Upper lobe of left lung (tissue), 6 donors: ENCODE results near the gene N4BP2L2. TPM values are rescaled to one million over a fixed set of nuclear protein-coding genes. Genes with fewer than 3 reads are reported as not detected.

Source experiments
- ATAC-seq, 2 donors: fragments of 200-7000 bp; cut with Tn5 transposase; one replicate each; pipeline ENCODE4 v1.9.1; 2022; ENCODE audit warnings: mild to moderate bottlenecking in 2 of 2, moderate library complexity in 2 of 2; ENCODE audit not compliant: low FRiP score in 2 of 2
- DNase-seq, 2 donors: peaks; one replicate each; pipeline ENCODE4 v3.0.0-alpha.2; 2019 to 2020
- H3K27ac ChIP-seq, 4 donors: fragments of 200-600 bp; sonication (generic); one replicate each; pipeline ENCODE4 v1.5.1; 2016 to 2019
- H3K27me3 ChIP-seq, 4 donors: fragments of 200-600 bp; sonication (generic); one replicate each; pipeline ENCODE4 v1.5.1; 2017 to 2019
- H3K36me3 ChIP-seq, 4 donors: fragments of 200-600 bp; sonication (generic); one replicate each; pipeline ENCODE4 v1.5.1; 2016 to 2019
- H3K4me1 ChIP-seq, 4 donors: fragments of 200-600 bp; sonication (generic); one replicate each; pipeline ENCODE4 v1.5.1; 2018 to 2019
- H3K4me3 ChIP-seq, 4 donors: fragments of 200-600 bp; sonication (generic); one replicate each; pipeline ENCODE4 v1.5.1; 2017 to 2019; ENCODE audit warnings: mild to moderate bottlenecking in 2 of 4, moderate library complexity in 1 of 4
- H3K9me3 ChIP-seq, 4 donors: fragments of 200-600 bp; sonication (generic); one replicate each; pipeline ENCODE4 v1.5.1; 2018 to 2019
- EP300 ChIP-seq, 4 donors: sonication (generic); formaldehyde crosslinking; IDR thresholded peaks; one replicate each; pipeline ENCODE4 v1.5.1; 2017; ENCODE audit warnings: antibody characterized with exemption in 4 of 4, control low read depth in 2 of 4
- POLR2A ChIP-seq, 4 donors: fragments of 450-650 bp; IDR thresholded peaks; one replicate each; pipeline ENCODE4 v1.5.1; 2016 to 2017; ENCODE audit warnings: antibody characterized with exemption in 4 of 4, mild to moderate bottlenecking in 2 of 4
- POLR2AphosphoS5 ChIP-seq, 2 donors: sonication (generic); formaldehyde crosslinking; IDR thresholded peaks; one replicate each; pipeline ENCODE4 v1.5.1; 2017; ENCODE audit warnings: antibody characterized with exemption in 2 of 2
- WGBS, 2 donors: methylation state at CpG; one replicate each; pipeline ENCODE4 v1.1.5; 2017 to 2018; 5-methylcytosine and 5-hydroxymethylcytosine counted together
- total RNA-seq, 6 donors: library from RNA; depleted of rRNA in 4 of 6; stranded (reverse); fragments of >200 nt in 4 of 6; gene quantifications; one replicate each; pipeline versions ENCODE4 v1.1.0 to v1.2.1, GENCODE V29; 2016 to 2021
- TF ChIP-seq, protein P1 (sequence below), 6 experiments: fragments of 450-650 bp in 4 of 6; fragments of 200-600 bp in 2 of 6; sonication (generic) in 2 of 6; IDR thresholded peaks; one replicate each; pipeline ENCODE4 v1.5.1; 2016 to 2019; ENCODE audit warnings: antibody characterized with exemption in 6 of 6
- donor health status: DM: no; HTN: no; CAD: no; lungs with moderate emphysema.
- donor health status: DM: no; HTN: yes; CAD: no; lungs with severe emphysema.

The N4BP2L2 gene
- total RNA-seq, 6 donors from 2014 or later = 93.7 to 583 (median 146) TPM

DNA sequence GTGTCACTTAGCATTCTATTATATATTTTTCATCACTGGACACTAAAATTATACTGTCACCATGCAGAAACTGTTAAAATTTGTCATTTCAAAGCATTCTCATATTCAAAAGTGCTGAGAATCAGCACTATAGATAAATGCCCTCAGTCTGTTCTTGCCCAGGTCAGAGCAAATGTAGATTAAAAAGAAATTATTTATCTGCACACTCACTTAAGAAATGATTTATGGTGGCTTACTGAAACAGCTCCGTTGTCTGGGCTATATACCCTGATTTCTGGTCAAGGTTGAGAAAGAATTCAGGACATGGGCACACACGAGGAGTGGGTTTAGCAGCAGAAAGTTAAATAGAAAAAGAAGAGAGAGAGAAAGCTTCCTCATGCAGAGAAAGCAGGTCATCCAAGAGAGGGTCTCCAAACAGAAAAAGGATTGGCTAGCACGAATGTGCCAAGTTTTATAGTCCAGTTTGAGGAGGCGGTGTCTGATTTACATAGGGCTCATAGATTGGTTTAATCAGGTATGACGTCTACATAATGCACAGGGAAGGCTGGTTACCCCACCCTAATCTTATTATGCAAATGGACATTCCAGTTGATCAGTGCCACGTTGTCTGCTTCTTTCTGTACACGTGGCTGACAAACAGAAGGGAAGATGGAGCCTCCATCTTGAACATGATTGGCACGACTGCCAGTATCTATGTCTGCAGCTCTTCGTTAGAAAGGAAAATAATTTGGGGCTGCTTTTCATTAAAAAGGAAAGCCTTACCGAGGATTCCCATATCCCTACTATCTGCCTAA, 63.4 kb downstream of the N4BP2L2 start:
- 85 to 86% methylated on average over 10 of the region's 10 CpGs for WGBS, 2 donors
- DNase-seq (no peak), ATAC-seq (no peak)
- TF ChIP-seq, protein P1, sequence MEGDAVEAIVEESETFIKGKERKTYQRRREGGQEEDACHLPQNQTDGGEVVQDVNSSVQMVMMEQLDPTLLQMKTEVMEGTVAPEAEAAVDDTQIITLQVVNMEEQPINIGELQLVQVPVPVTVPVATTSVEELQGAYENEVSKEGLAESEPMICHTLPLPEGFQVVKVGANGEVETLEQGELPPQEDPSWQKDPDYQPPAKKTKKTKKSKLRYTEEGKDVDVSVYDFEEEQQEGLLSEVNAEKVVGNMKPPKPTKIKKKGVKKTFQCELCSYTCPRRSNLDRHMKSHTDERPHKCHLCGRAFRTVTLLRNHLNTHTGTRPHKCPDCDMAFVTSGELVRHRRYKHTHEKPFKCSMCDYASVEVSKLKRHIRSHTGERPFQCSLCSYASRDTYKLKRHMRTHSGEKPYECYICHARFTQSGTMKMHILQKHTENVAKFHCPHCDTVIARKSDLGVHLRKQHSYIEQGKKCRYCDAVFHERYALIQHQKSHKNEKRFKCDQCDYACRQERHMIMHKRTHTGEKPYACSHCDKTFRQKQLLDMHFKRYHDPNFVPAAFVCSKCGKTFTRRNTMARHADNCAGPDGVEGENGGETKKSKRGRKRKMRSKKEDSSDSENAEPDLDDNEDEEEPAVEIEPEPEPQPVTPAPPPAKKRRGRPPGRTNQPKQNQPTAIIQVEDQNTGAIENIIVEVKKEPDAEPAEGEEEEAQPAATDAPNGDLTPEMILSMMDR (IDR thresholded peaks at IDR 0.05) = no peak
- TF ChIP-seq POLR2A (IDR thresholded peaks at IDR 0.05) = no peak
- TF ChIP-seq POLR2AphosphoS5 (IDR thresholded peaks at IDR 0.05) = no peak
- no peak for TF ChIP-seq EP300 (IDR thresholded peaks at IDR 0.05)
- Histone ChIP-seq H3K4me1 (no peaks in the 10 kb centered on the region), H3K36me3 (peaks cover 0 to 2% (median 0%) of the 10 kb centered on the region in 4 donors), H3K4me3 (no peak overlapping the region), H3K9me3 (no peaks in the 10 kb centered on the region), H3K27ac (no peak overlapping the region), H3K27me3 (no peaks in the 10 kb centered on the region)

DNA sequence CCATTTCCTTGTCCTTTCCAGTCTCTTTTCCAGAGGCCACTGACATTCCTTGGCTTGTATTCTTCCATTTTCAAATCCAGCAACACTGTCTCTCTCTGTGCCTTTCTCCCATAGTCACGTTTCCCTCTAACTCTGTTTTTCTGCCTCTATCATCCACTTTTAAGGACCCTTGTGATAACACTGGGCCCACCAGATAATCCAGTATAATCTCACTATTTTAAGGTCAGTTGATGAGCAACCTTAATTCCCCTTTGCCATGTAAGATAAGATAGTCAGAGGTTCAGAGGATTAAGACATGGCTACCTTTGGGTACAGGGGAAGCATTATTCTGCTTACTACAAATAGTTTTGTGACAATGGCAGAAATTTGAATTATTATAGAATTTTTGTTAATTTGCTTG, 64.9 kb downstream of the N4BP2L2 start:
- no peak for DNase-seq
- WGBS, 2 donors = 90 to 95% methylated on average over 1 of the region's 1 CpG
- peaks cover 0 to 6% (median 0%) of the 10 kb centered on the region in 4 donors for H3K36me3 ChIP-seq
- no peak for TF ChIP-seq POLR2A (IDR thresholded peaks at IDR 0.05)
- no peak for TF ChIP-seq EP300 (IDR thresholded peaks at IDR 0.05)
- TF ChIP-seq POLR2AphosphoS5 (IDR thresholded peaks at IDR 0.05) = no peak
- TF ChIP-seq, protein P1 (IDR thresholded peaks at IDR 0.05) = no peak
- H3K27ac ChIP-seq = no peak overlapping the region
- no peaks in the 10 kb centered on the region for H3K9me3 ChIP-seq
- H3K4me1 ChIP-seq = no peaks in the 10 kb centered on the region
- H3K27me3 ChIP-seq = no peaks in the 10 kb centered on the region
- no peak overlapping the region for H3K4me3 ChIP-seq
- ATAC-seq = no peak

DNA sequence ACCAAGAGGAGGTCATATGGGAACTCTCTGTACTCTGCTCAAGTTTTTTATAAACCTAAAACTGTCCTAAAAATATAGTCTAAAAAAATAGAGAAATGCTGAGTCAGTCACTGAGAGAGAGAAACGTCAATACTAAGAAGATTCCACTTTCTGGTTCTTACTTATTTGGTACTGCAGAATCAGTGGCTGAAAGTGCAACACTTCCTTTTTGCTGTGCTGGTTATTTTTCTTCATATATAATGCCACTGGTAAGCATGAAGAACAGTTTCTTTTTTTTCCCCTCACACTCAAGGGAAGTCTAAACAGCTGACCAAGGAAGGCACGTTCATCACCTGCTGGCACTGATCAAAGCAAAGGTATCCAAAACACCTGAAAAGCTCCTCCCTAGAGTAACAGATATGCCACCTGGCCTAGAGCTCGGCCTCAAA, 66.4 kb downstream of the N4BP2L2 start:
- H3K9me3 ChIP-seq = no peaks in the 10 kb centered on the region
- DNase-seq (no peak), ATAC-seq (no peak)
- TF ChIP-seq EP300 (IDR thresholded peaks at IDR 0.05) (no peak), POLR2A (IDR thresholded peaks at IDR 0.05) (no peak), POLR2AphosphoS5 (IDR thresholded peaks at IDR 0.05) (no peak)
- TF ChIP-seq, protein P1 (IDR thresholded peaks at IDR 0.05) = no peak
- H3K27me3 ChIP-seq = no peaks in the 10 kb centered on the region
- H3K36me3 ChIP-seq = peaks cover 0 to 3% (median 0%) of the 10 kb centered on the region in 4 donors
- H3K27ac ChIP-seq = no peak overlapping the region
- WGBS, 2 donors = 55 to 59% methylated on average over 3 of the region's 3 CpGs
- H3K4me3 ChIP-seq = no peak overlapping the region
- no peaks in the 10 kb centered on the region for H3K4me1 ChIP-seq

DNA sequence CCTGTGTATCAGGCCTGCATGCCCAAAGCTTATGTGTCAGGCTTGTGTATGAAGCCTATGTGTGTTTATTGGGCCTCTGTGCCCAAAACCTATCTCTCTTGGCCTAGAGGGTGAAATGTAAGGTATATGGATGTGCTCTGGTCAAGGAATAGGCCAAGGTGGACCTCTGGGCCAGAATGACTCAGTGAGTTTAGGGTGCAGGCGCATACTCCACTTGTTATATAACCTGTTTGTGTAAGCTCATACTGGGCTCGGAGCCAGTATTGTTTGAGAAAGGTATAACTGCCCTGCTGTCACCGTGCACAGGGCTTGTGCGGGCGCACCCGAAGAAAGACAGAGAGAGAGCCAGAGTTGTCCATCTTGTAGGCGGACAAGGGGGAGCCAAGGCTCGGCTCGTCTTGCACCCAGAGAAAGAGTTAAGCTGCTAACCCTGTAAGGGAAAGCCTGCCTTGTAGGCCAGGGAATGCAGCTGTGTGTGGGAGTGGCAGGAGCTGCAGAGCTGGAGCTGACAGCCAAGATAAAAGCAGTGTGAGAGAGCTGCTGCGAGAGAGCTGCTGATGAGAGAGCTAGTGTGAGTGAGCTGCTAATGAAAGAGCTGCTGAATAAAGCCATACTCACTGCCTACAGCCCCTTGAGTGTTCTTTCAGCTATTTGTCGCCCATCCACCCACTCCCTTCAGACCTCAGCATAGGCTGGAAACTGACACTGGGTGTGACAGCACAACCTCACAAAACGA, 67.2 kb downstream of the N4BP2L2 start:
- no peaks in the 10 kb centered on the region for H3K4me1 ChIP-seq
- peaks cover 0 to 3% (median 0%) of the 10 kb centered on the region in 4 donors for H3K36me3 ChIP-seq
- H3K4me3 ChIP-seq = no peak overlapping the region
- TF ChIP-seq EP300 (IDR thresholded peaks at IDR 0.05) = no peak
- TF ChIP-seq, protein P1 (IDR thresholded peaks at IDR 0.05) = no peak
- TF ChIP-seq POLR2A (IDR thresholded peaks at IDR 0.05) = no peak
- no peak for TF ChIP-seq POLR2AphosphoS5 (IDR thresholded peaks at IDR 0.05)
- DNase-seq = no peak
- ATAC-seq = peak; percentile 11 to 77
- no peaks in the 10 kb centered on the region for H3K9me3 ChIP-seq
- H3K27me3 ChIP-seq = no peaks in the 10 kb centered on the region
- H3K27ac ChIP-seq = no peak overlapping the region
- 70 to 80% methylated on average over 12 of the region's 12 CpGs for WGBS, 2 donors
